Measurements from ENCODE around the gene SPESP1.
"Not testable (repeated sequence)": the region's sequence is repeated elsewhere in the genome, so short reads cannot be mapped to it uniquely, and the experiment has no call there.

The SPESP1 gene

GRCh38 chr15:68930268-68931022 lies at the start of gene SPESP1:
SPESP1 (plus strand) TSS chr15:68930525; CDS start chr15:68930654, 129 bp downstream.
- no peak for DNase-seq

DNA sequence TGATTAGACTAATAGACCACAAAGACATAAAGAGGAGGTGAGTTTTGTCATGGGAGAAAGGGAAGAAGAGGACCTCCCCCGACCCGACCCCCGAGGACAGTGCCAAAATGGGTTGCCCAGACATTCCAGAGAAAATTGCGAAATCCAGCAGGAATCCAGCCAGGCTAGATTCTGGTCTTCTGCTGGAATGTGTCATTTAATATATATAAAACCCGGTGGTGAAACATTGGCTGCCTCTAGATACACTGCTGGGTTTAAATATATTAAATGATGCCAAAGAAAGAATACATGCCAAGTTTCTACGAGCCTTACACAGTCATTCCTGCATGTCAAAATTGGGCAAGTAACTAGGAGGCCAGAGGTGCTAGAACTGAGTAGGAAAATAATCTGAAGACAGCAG lies 45.3 kb upstream of the SPESP1 start:
- no peak for DNase-seq

DNA sequence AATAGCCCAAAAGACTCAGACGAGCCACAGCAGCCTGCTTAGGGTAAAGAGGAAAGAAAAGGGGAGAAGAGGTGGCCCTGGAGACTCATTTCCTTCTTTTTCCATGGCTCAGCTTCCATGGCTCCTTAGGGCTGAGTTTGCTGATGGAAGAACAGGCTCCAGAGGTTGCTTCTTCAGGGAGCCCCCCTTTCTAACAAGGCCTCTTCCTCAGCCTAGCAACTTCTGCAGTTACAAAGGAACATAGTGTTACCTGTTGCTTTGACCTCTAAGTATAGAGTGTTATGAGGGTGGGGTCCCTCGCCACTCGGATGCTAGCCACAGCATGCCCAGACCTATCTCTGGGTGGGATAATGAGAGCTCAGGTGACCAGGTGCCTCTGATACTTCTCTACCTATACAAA lies 43.2 kb upstream of the SPESP1 start:
- no peak for DNase-seq

GRCh38 chr15:68887819-68888218 lies 42.5 kb upstream of the SPESP1 start:
- DNase-seq = no peak

DNA sequence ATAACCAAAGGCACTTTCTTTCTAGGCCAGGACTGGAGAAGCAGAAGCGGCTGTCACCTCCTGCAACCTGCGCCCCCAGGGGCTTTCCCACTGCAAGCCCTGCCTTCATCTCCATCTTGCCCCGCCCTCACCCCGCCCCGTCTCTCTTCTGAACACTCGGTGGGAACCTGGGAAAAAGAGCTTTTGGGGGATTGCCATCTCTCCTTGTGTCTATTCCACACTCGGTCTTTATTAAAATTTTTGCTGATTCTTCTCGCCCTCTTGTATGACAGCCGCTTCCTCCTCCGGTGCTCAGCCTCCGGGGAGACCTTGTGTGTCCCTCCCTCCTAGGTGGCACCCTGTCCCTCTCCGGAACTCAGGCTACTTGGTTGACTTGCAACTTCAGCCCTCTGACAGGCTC lies 41.9 kb upstream of the SPESP1 start:
- DNase-seq = no peak

DNA sequence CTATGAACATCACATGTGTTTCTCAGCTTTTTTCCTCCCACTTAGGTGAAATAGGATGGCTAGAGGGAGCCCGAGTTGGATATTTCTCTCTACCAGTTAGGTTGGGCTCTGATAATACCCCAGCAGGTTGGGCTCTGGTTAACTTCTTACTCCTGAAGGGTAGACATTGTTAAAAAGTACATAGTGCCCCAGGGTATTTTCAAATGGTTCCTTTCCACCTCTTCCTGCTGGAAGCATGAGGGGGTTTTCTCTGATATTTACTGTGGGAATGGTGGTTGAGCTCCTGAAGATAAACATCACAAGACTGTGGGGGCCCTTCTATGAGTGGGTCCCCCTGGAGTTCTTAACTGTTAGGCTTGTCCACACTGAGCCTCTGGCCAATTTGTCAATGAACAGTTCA lies 36.1 kb upstream of the SPESP1 start:
- no peak for DNase-seq

GRCh38 chr15:68896178-68896577 lies 34.1 kb upstream of the SPESP1 start:
- DNase-seq = no peak

DNA sequence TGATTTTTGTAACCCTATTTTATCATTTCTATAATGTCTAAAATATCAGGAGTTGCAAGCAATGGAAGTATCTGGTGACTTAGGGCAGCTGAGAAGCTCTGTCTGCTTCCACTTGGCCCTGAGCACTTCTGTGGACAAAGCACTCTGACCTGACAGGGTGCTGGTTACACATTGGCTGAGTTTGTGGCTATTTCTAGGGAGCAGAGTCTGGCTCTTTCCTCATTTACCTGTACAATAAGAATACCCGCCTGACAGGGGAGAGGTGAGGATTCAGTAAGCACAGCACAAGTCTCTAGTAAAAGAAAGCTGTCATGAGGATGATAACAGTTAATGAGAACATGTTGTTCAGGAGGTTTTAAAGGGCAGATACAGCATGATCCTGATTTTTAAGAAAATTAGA lies 33.3 kb upstream of the SPESP1 start:
- no peak for DNase-seq

GRCh38 chr15:68900027-68900426 lies 30.3 kb upstream of the SPESP1 start:
- no peak for DNase-seq

GRCh38 chr15:68907396-68907923 lies 22.9 kb upstream of the SPESP1 start:
- DNase-seq = no peak

DNA sequence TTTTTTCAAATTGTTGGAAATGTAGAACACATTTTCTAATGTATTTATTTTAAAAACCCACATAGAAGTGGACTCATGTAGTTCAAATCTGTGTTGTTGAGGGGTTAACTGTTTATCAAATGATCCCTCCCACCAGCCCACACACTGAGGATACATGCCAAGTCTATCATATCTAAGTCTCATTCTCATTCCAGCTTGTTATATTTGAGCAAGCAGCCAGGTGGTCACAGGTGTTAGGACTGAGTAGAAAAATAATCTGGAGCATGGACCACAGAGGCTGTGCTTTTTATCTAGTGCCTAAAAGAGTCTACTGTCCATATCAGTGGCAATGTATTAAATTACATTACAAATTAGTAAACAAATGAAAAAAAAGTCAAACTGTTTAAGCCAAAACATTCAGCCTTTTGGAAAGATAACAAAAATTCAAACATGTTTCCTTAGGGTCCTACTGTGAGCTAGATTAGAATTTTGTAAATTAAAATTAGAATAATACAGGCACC lies 20.7 kb upstream of the SPESP1 start:
- DNase-seq = no peak

DNA sequence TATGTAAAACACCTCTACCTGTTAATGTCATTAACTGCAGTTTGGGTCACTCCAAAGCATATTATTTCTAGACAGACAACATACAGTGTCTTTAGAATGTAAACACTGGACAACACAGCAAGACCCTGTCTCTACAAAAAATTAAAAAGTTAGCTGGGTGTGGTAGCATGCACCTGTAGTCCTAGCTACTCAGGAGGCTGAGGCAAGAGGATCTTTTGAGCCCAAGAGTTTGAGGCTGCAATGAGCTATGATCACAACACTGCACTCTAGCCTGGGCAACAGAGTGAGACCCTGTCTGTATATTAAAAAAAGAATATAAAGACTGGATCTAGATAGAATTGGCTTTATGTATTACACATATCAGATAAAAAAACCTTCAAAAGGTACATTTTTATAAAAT lies 20.0 kb upstream of the SPESP1 start:
- no peak for DNase-seq

GRCh38 chr15:68910816-68911215 lies 19.5 kb upstream of the SPESP1 start:
- DNase-seq = no peak

DNA sequence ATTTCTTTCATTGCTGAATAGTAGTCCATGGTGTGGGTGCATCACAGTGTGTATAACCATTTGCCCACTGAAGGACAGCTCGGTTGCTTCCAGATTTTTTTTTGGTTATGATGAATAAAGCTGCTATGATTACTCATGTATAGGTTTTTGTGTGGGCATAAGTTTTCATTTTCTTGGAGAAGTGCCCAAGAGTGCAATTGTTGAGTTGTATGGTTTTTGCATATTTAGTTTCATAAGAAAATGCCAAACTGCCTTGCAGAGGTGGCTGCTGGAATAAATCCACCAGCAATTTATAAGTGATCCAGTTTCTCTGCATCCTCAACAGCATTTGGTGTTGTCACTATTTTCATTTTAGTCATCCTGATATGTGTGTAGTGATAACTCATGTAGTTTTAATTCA lies 8.4 kb upstream of the SPESP1 start:
- no peak for DNase-seq

DNA sequence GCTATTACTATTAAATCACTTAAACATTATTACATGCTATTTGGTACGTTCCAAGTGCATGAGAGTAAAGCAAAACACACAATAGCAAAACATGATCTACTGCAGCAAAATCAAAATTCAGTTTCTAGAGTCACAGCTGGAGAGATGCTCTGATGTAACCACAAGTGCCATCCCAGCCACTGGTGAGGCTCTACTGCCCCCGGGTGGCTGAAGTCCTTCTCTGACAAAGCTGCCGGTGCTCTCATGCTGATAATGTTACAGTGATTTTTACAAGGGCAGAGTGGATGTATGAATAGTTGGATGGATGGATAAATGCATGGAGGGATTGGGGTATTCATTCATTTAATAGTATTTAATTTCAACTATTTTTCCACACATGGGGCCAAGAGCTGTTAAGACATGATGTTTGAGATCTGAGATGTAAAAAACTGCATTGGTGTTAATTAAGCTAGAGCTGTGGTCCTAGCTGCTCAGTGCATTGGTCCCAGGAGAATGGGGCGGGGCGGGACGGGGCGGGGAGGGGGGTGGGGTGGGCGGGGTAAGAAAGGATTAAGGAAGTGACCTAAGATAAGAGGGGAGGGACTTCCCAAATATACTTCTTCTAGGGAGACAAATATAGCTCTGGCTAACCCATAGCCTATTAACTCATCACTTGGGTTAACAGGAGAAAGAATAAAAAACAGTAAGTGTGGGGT lies 5.3 kb upstream of the SPESP1 start:
- peak; percentile 57 for DNase-seq

- no peak for DNase-seq
These were observed 2.7 kb downstream of the SPESP1 start for GRCh38 chr15:68933001-68933400.

- DNase-seq = peak; percentile 21
These were observed 4.0 kb downstream of the SPESP1 start for GRCh38 chr15:68934341-68934740.

DNA sequence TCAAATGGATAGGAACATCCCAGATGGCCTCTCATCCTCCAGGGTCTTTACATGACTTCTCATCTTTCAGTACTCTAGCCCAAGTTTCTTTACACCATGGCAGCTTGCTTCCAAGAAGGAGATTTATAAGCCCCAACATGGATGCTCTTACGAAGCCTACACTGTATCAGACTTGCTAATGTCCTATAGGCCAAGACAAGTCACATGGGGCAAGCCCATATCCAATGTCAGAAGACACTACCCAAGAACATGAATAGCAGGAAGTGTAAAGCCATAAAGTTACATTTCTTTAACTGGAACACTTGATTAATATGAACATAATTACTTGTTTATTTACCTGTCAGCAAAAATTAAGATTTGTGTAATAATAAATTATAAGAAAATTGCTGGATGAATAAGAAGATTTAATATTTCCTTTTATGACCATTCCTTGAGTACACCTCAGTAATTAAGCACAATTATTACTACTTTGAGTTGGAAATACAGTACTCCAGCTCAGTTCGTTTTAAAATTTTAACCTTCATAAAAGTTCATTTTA lies 5.1 kb downstream of the SPESP1 start:
- DNase-seq = no peak

DNA sequence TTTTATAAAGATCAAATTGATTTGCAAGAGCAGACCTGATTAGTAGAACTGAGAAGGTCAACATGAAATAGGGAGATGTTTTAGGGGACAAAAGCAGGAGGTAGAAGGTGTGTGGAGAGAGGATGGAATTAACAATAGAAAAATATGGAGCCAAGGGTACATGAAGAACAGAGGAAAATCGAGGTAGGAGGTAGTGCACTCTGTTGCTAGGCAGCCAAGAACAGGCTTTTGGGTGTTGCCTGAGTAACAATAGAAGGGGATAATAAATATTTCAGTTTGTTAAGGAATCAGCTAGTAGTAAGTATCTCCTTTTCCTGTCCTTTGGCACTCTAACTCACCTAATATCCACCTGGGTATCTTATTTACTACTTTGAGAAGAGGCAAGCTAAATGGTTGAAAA lies 9.2 kb downstream of the SPESP1 start:
- no peak for DNase-seq

DNA sequence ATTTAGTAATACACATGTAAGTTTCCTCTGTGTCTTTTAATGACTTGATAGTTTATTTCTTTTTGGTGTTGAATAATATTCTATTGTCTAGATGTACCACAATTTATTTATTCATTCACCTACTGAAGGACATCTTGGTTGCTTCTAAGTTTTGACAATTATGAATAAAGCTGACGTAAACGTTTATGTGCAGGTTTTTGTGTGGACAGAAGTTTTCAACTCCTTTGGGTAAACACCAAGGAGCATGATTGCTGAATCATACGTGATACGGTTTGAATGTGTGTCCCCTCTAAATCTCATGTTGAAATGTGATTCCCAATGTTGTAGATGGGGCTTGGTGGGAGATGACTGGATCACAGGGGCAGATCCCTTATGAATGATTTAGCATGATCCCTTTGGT lies 21.5 kb downstream of the SPESP1 start:
- no peak for DNase-seq

GRCh38 chr15:68957696-68958095 lies 27.4 kb downstream of the SPESP1 start:
- DNase-seq = no peak

GRCh38 chr15:68958597-68958996 lies 28.3 kb downstream of the SPESP1 start:
- DNase-seq = no peak

- DNase-seq = no peak
These were observed 32.1 kb downstream of the SPESP1 start for GRCh38 chr15:68962465-68962864.

- not testable (repeated sequence) for DNase-seq
These were observed 33.4 kb downstream of the SPESP1 start for GRCh38 chr15:68963719-68964118.

Measured in kidney glomerular epithelial cell (primary cell).